Measurements from ENCODE around the gene ISOC2.

- peak in 1 of 3 donors; percentile 33 for TF ChIP-seq CTCF (IDR thresholded peaks at IDR 0.05)
- TF ChIP-seq POLR2AphosphoS5 (IDR thresholded peaks at IDR 0.05): no peak
- TF ChIP-seq POLR2A (IDR thresholded peaks at IDR 0.05): no peak
Observed at GRCh38 chr19:55454787-55455243, 6.6 kb downstream of the ISOC2 start.
